HG02840 (cell line): ENCODE data around the gene INO80B.
A peak's percentile ranks its signal among the peaks of the same experiment; 100 is the strongest.
"Not testable (repeated sequence)": the region's sequence is repeated elsewhere in the genome, so short reads cannot be mapped to it uniquely, and the experiment has no call there.

Source experiments
- ATAC-seq: cut with Tn5 transposase; IDR thresholded peaks from one replicate; pipeline ENCODE4 v1.9.1; 2021; ENCODE audit warnings: mild to moderate bottlenecking, moderate library complexity, moderate number of reproducible peaks; ENCODE audit not compliant: unreplicated experiment, low FRiP score

The INO80B gene

GRCh38 chr2:74454654-74455511 lies at the start of gene INO80B:
INO80B (plus strand) TSS chr2:74455087; CDS start chr2:74455117, 30 bp downstream.
- peak; percentile 47 for ATAC-seq

- ATAC-seq = no peak
Observed at GRCh38 chr2:74406035-74406434, 48.9 kb upstream of the INO80B start.

GRCh38 chr2:74407682-74408081 lies 47.2 kb upstream of the INO80B start:
- no peak for ATAC-seq

GRCh38 chr2:74413001-74413698 lies 41.7 kb upstream of the INO80B start:
- ATAC-seq = no peak

GRCh38 chr2:74414441-74414840 lies 40.4 kb upstream of the INO80B start:
- ATAC-seq = no peak

GRCh38 chr2:74414881-74415761 lies 39.8 kb upstream of the INO80B start:
- ATAC-seq = no peak

GRCh38 chr2:74415762-74416395 lies 39.0 kb upstream of the INO80B start:
- no peak for ATAC-seq

- ATAC-seq = no peak
Observed at GRCh38 chr2:74416778-74417177, 38.1 kb upstream of the INO80B start.

GRCh38 chr2:74417197-74417596 lies 37.7 kb upstream of the INO80B start:
- no peak for ATAC-seq

GRCh38 chr2:74417763-74418162 lies 37.1 kb upstream of the INO80B start:
- no peak for ATAC-seq

GRCh38 chr2:74418312-74418711 lies 36.6 kb upstream of the INO80B start:
- ATAC-seq = no peak

GRCh38 chr2:74419345-74419744 lies 35.5 kb upstream of the INO80B start:
- ATAC-seq = no peak

GRCh38 chr2:74420006-74420405 lies 34.9 kb upstream of the INO80B start:
- no peak for ATAC-seq

- not testable (repeated sequence) for ATAC-seq
Observed at GRCh38 chr2:74420443-74421103, 34.3 kb upstream of the INO80B start.

- peak; percentile 92 for ATAC-seq
Observed at GRCh38 chr2:74421221-74421870, 33.5 kb upstream of the INO80B start, which contains the start of the genes C2orf81 and WDR54. C2orf81 (minus strand) TSS chr2:74421619; CDS start chr2:74421560, 59 bp downstream. WDR54 (plus strand) TSS chr2:74421730; CDS start chr2:74422154, 424 bp downstream.

GRCh38 chr2:74423231-74424095 lies 31.4 kb upstream of the INO80B start:
- no peak for ATAC-seq

GRCh38 chr2:74424139-74424992 lies 30.5 kb upstream of the INO80B start:
- no peak for ATAC-seq
